GM23338 (cell line): ENCODE data around the gene NPAS2. TPM values are rescaled to one million over a fixed set of nuclear protein-coding genes. Genes with fewer than 3 reads are reported as not detected.

ENCODE experiments used
- ATAC-seq: fragments of 200-7000 bp; cut with Tn5 transposase; 3 replicates; pipeline ENCODE4 v1.9.1; 2020
- DNase-seq: peaks from one replicate; pipeline ENCODE4 v3.0.0-alpha.2; 2015; ENCODE audit warnings: low spot score
- H2AFZ ChIP-seq: fragments of 200-600 bp; sonication (generic); 2 replicates; pipeline ENCODE4 v1.8.0; 2016; ENCODE audit warnings: antibody characterized with exemption, mild to moderate bottlenecking, moderate library complexity
- H3F3A ChIP-seq: fragments of 200-600 bp; sonication (generic); replicated peaks from 2 replicates; pipeline ENCODE4 v1.8.0; 2017; ENCODE audit warnings: antibody characterized with exemption, mixed run types, low read depth
- H3K27ac ChIP-seq: fragments of 200-600 bp; sonication (generic); 2 replicates; pipeline ENCODE4 v1.6.1; 2016; ENCODE audit warnings: low read depth
- H3K27me3 ChIP-seq: fragments of 200-600 bp; sonication (generic); 2 replicates; pipeline ENCODE4 v1.8.0; 2016; ENCODE audit warnings: mild to moderate bottlenecking, mixed run types, moderate library complexity; ENCODE audit not compliant: insufficient read depth
- H3K36me3 ChIP-seq: fragments of 200-600 bp; sonication (generic); 2 replicates; pipeline ENCODE4 v1.8.0; 2016; ENCODE audit warnings: mild to moderate bottlenecking; ENCODE audit not compliant: insufficient read depth
- H3K4me1 ChIP-seq: fragments of 200-600 bp; sonication (generic); 2 replicates; pipeline ENCODE4 v1.8.0; 2016; ENCODE audit warnings: mild to moderate bottlenecking, moderate library complexity; ENCODE audit not compliant: insufficient read depth
- H3K4me2 ChIP-seq: fragments of 200-600 bp; sonication (generic); 2 replicates; pipeline ENCODE4 v1.7.1; 2017; ENCODE audit warnings: mixed run types
- H3K4me3 ChIP-seq: fragments of 200-600 bp; sonication (generic); 2 replicates; pipeline ENCODE4 v1.6.1; 2016; ENCODE audit warnings: mixed run types
- H3K79me2 ChIP-seq: fragments of 200-600 bp; sonication (generic); replicated peaks from 2 replicates; pipeline ENCODE4 v1.8.0; 2017; ENCODE audit warnings: mild to moderate bottlenecking; ENCODE audit not compliant: insufficient read depth
- H3K9me2 ChIP-seq: fragments of 200-600 bp; sonication (generic); 2 replicates; pipeline ENCODE4 v1.8.0; 2017; ENCODE audit not compliant: insufficient read depth
- H4K20me1 ChIP-seq: fragments of 200-600 bp; sonication (generic); replicated peaks from 2 replicates; pipeline ENCODE4 v1.8.0; 2017; ENCODE audit warnings: mild to moderate bottlenecking; ENCODE audit not compliant: insufficient read depth
- H3K27ac Mint-ChIP-seq: 2 replicates; pipeline ENCODE4 v1.8.0; 2020; ENCODE audit warnings: inconsistent platforms, mild to moderate bottlenecking, moderate library complexity, mixed read lengths
- H3K27me3 Mint-ChIP-seq: 3 replicates; pipeline ENCODE4 v1.8.0; 2022; ENCODE audit warnings: low read depth, mild to moderate bottlenecking, moderate library complexity, mixed read lengths, inconsistent platforms; ENCODE audit not compliant: insufficient read depth, poor library complexity
- H3K36me3 Mint-ChIP-seq: 3 replicates; pipeline ENCODE4 v1.8.0; 2021; ENCODE audit warnings: low read depth, mild to moderate bottlenecking, inconsistent platforms, moderate library complexity, mixed read lengths
- H3K4me1 Mint-ChIP-seq: 3 replicates; pipeline ENCODE4 v1.8.0; 2020; ENCODE audit warnings: mild to moderate bottlenecking, inconsistent platforms, mixed read lengths
- H3K4me3 Mint-ChIP-seq: 3 replicates; pipeline ENCODE4 v1.8.0; 2021; ENCODE audit warnings: moderate library complexity, mild to moderate bottlenecking, inconsistent platforms, mixed read lengths
- H3K9me3 Mint-ChIP-seq: 3 replicates; pipeline ENCODE4 v1.8.0; 2020; ENCODE audit warnings: moderate library complexity, mild to moderate bottlenecking, inconsistent platforms, mixed read lengths
- CTCF ChIP-seq, 2 experiments: fragments of 200-600 bp in 1 of 2; sonication (generic) in 1 of 2; conservative IDR thresholded peaks; 2 replicates each; pipeline versions ENCODE4 v1.5.1 to v1.6.1; 2016 to 2017; ENCODE audit warnings: antibody characterized with exemption in 2 of 2, low read depth in 2 of 2, mild to moderate bottlenecking in 2 of 2, moderate library complexity in 1 of 2
- ETS1 ChIP-seq: IDR thresholded peaks from 2 replicates; pipeline ENCODE4 v1.6.1; 2016; ENCODE audit warnings: antibody characterized with exemption
- EZH2 ChIP-seq: fragments of 200-600 bp; sonication (generic); IDR thresholded peaks from one replicate; pipeline ENCODE4 v1.8.0; 2017; ENCODE audit warnings: antibody characterized with exemption, mild to moderate bottlenecking, low read depth; ENCODE audit not compliant: unreplicated experiment
- NANOG ChIP-seq: IDR thresholded peaks from 2 replicates; pipeline ENCODE4 v1.6.1; 2016; ENCODE audit warnings: antibody characterized with exemption, borderline replicate concordance
- REST ChIP-seq: IDR thresholded peaks from one replicate; pipeline ENCODE4 v1.6.1; 2018; ENCODE audit warnings: antibody characterized with exemption; ENCODE audit not compliant: unreplicated experiment
- STAT1 ChIP-seq: IDR thresholded peaks from one replicate; pipeline ENCODE4 v1.6.1; 2016; ENCODE audit warnings: antibody characterized with exemption; ENCODE audit not compliant: unreplicated experiment
- ZNF114 ChIP-seq: fragments of 250-450 bp; sonication (Bioruptor Pico); IDR thresholded peaks from 2 replicates; pipeline ENCODE4 v1.5.0; 2020; ENCODE audit warnings: mild to moderate bottlenecking, moderate library complexity
- ZNF331 ChIP-seq: fragments of 250-450 bp; sonication (Bioruptor Pico); IDR thresholded peaks from 2 replicates; pipeline ENCODE4 v1.5.0; 2020; ENCODE audit warnings: low read depth, mild to moderate bottlenecking, moderate library complexity
- ZNF462 ChIP-seq: fragments of 250-450 bp; sonication (Bioruptor Pico); IDR thresholded peaks from 2 replicates; pipeline ENCODE4 v1.5.0; 2020; ENCODE audit warnings: mild to moderate bottlenecking, moderate library complexity
- polyA plus RNA-seq: library from polyadenylated mRNA; unstranded; fragments of >200 nt; fragmentation: Nextera tagmentation; extraction: Ambion mirVana; gene quantifications from 2 replicates; pipeline ENCODE4 v1.2.1, GENCODE V29; 2016
- total RNA-seq: library from RNA; depleted of rRNA; stranded (reverse); fragments of >200 nt; shearing (Covaris generic); gene quantifications from 2 replicates; pipeline ENCODE4 v1.2.3, GENCODE V29; 2014

The NPAS2 gene
- total and polyA plus RNA-seq, 2 experiments from 2014 or later, result 0.56 to 1.1 TPM

- H3K4me3 Mint-ChIP-seq, result peak overlapping the region; percentile 12; the same call in 1 of the 3 replicates
- no peak overlapping the region for H2AFZ ChIP-seq
- no peaks in the 10 kb centered on the region; the same call in 1 of the 2 replicates for H3K79me2 ChIP-seq
- peak overlapping the region; percentile 1; the same call in 1 of the 2 replicates for H3K27ac ChIP-seq
- H3K9me2 ChIP-seq, result no peaks in the 10 kb centered on the region
- no peak for TF ChIP-seq CTCF (conservative IDR thresholded peaks at IDR 0.05; ENCODE audit: low read depth in 2 of 2)
- TF ChIP-seq NANOG, result no peak
- no peak for TF ChIP-seq ZNF462 (CRISPR knock-in tag)
- no peak for TF ChIP-seq ZNF114 (CRISPR knock-in tag)
- no peak for TF ChIP-seq STAT1
- no peak for TF ChIP-seq EZH2
- no peak for TF ChIP-seq REST
- TF ChIP-seq ETS1, result no peak
- no peak for TF ChIP-seq ZNF331 (CRISPR knock-in tag)
- peaks cover 9% of the 10 kb centered on the region for H3K4me1 ChIP-seq
- peak overlapping the region; percentile 29; the same call in 1 of the 2 replicates for H3K4me2 ChIP-seq
- no peaks in the 10 kb centered on the region for H3K27me3 ChIP-seq
- peaks cover 67% of the 10 kb centered on the region for H3K36me3 Mint-ChIP-seq
- ATAC-seq (peak; percentile 82), DNase-seq (no peak)
- peaks cover 5% of the 10 kb centered on the region; the same call in 1 of the 2 replicates for H3K36me3 ChIP-seq
- peaks cover 16% of the 10 kb centered on the region for H3K4me1 Mint-ChIP-seq
- H3K27ac Mint-ChIP-seq, result peak overlapping the region; percentile 44; the same call in 1 of the 2 replicates
- H3K27me3 Mint-ChIP-seq, result peaks cover 3% of the 10 kb centered on the region
- no peaks in the 10 kb centered on the region for H3K9me3 Mint-ChIP-seq
- peaks cover 7% of the 10 kb centered on the region for H4K20me1 ChIP-seq
- H3K4me3 ChIP-seq, result no peak overlapping the region
- 0 out of 2 replicates have a peak, but pooled peaks cover 3% of the 10 kb centered on the region for H3F3A ChIP-seq
Measured at GRCh38 chr2:101026253-101026701, 206.3 kb downstream of the NPAS2 start.
